Gastroesophageal sphincter (tissue), 3 donors: ENCODE data around the gene NRXN2.

Experiments
- CTCF ChIP-seq, 4 experiments: fragments of 200-600 bp in 2 of 4; fragments of 450-650 bp in 2 of 4; sonication (generic) in 1 of 4; IDR thresholded peaks; one replicate each; pipeline ENCODE4 v1.5.1; 2017 to 2019; ENCODE audit warnings: antibody characterized with exemption in 4 of 4, mild to moderate bottlenecking in 2 of 4, moderate library complexity in 2 of 4
- EP300 ChIP-seq: sonication (generic); formaldehyde crosslinking; IDR thresholded peaks from one replicate; pipeline ENCODE4 v1.6.1; 2017; ENCODE audit warnings: antibody characterized with exemption, mild to moderate bottlenecking
- POLR2A ChIP-seq, 2 donors: fragments of 450-650 bp; IDR thresholded peaks; one replicate each; pipeline ENCODE4 v1.6.1; 2017; ENCODE audit warnings: antibody characterized with exemption in 2 of 2, mild to moderate bottlenecking in 2 of 2, moderate library complexity in 1 of 2
- POLR2AphosphoS5 ChIP-seq: sonication (generic); formaldehyde crosslinking; IDR thresholded peaks from one replicate; pipeline ENCODE4 v1.6.1; 2017; ENCODE audit warnings: antibody characterized with exemption

- no peak for TF ChIP-seq EP300
- no peak for TF ChIP-seq CTCF (IDR thresholded peaks at IDR 0.05)
- peak; percentile 89 for TF ChIP-seq POLR2AphosphoS5
- TF ChIP-seq POLR2A (IDR thresholded peaks at IDR 0.05): peak; percentile 63 to 76
Observed at GRCh38 chr11:64745521-64746328, 22.7 kb upstream of the NRXN2 start.
